Spleen (tissue), 7 donors: Measurements from ENCODE around the gene MERTK.

ENCODE experiments used
- POLR2A ChIP-seq, 3 donors: fragments of 450-650 bp; IDR thresholded peaks; one replicate each; pipeline ENCODE4 v1.5.1; 2017; ENCODE audit warnings: antibody characterized with exemption in 3 of 3, mild to moderate bottlenecking in 1 of 3
- TF ChIP-seq, protein P1 (sequence below), 11 experiments: fragments of 200-600 bp in 7 of 11; fragments of 450-650 bp in 4 of 11; sonication (generic) in 4 of 11; IDR thresholded peaks in 8 of 11; conservative IDR thresholded peaks in 3 of 11; 1 replicate in 7 of 11; 2 replicates in 4 of 11; pipeline versions ENCODE4 v1.4.0 to v1.8.0; 2016 to 2021; ENCODE audit warnings: antibody characterized with exemption in 11 of 11, inconsistent platforms in 4 of 11, mild to moderate bottlenecking in 1 of 11
- donor health status: DM: no; HTN: no; CAD: no; lungs with moderate emphysema.
- donor health status: DM: no; HTN: no; CAD: no.
- donor health status: DM: no; HTN: no; CAD: no.

DNA sequence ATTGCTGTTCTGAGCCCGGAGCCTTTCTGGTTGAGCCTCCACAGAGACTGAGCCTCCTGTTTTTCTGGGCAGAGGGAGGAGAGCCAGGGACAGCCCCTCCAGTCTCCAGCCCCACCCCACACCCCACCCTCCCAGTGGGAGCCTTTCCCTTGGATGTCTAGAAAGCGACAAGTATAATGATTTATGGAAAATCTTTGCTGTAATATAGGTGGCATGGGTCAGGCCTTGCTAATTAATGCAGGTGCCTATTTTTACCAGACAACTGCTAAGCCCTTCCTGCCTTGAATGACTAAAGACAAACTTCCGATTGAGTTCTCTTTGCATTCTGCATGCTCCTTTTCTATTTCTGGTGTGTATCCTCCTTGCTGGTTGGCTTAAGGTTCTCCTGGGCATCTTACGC is 43.1 kb downstream of the MERTK start:
- TF ChIP-seq, protein P1, sequence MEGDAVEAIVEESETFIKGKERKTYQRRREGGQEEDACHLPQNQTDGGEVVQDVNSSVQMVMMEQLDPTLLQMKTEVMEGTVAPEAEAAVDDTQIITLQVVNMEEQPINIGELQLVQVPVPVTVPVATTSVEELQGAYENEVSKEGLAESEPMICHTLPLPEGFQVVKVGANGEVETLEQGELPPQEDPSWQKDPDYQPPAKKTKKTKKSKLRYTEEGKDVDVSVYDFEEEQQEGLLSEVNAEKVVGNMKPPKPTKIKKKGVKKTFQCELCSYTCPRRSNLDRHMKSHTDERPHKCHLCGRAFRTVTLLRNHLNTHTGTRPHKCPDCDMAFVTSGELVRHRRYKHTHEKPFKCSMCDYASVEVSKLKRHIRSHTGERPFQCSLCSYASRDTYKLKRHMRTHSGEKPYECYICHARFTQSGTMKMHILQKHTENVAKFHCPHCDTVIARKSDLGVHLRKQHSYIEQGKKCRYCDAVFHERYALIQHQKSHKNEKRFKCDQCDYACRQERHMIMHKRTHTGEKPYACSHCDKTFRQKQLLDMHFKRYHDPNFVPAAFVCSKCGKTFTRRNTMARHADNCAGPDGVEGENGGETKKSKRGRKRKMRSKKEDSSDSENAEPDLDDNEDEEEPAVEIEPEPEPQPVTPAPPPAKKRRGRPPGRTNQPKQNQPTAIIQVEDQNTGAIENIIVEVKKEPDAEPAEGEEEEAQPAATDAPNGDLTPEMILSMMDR (IDR thresholded peaks at IDR 0.05 in 8 of 11, conservative IDR thresholded peaks at IDR 0.05 in 3 of 11), result no peak
- no peak for TF ChIP-seq POLR2A (IDR thresholded peaks at IDR 0.05)
